Stimulated activated CD8-positive, alpha-beta memory T cell treated with anti-CD3 and anti-CD28 coated beads, Interleukin-4, amount 100 ng/mL, for 4 hours (primary cell): Measurements from ENCODE around the gene DEAF1.
"Not testable (repeated sequence)": the region's sequence is repeated elsewhere in the genome, so short reads cannot be mapped to it uniquely, and the experiment has no call there.

Experiments
- DNase-seq, 2 donors: peaks; one replicate each; pipeline ENCODE4 v3.0.0-alpha.2; 2020; ENCODE audit warnings: low read depth in 2 of 2, low spot score in 1 of 2

The DEAF1 gene

DNA sequence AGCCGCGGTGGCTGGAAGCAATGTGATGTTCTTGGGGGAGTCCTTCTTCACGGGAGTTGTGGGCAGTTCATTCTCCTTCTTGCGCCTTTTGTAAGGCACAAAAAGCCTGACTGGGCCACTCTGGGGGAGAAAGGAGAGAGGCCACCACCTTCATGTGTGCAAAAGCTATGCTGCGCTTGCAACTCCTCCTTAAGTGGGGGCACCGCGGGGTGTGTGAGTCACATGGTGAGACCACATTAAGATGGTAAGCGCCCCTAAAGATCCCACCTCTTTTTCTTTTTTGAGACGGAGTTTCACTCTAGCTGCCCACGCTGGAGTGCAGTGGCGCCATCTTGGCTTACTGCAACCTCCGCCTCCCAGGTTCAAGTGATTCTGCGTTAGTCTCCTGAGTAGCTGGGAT, 14.1 kb downstream of the DEAF1 start:
- no peak for DNase-seq

GRCh38 chr11:680476-680875, 14.5 kb downstream of the DEAF1 start:
- no peak for DNase-seq

GRCh38 chr11:679271-680207, 15.5 kb downstream of the DEAF1 start:
- no peak for DNase-seq

- no peak for DNase-seq
These were observed 16.7 kb downstream of the DEAF1 start for GRCh38 chr11:678297-678696.

- no peak for DNase-seq
These were observed 20.6 kb downstream of the DEAF1 start for GRCh38 chr11:674406-674805.

- no peak for DNase-seq
These were observed 21.2 kb downstream of the DEAF1 start for GRCh38 chr11:673866-674265.

- DNase-seq: no peak
These were observed 29.2 kb downstream of the DEAF1 start for GRCh38 chr11:665704-666281.

GRCh38 chr11:665062-665703, 29.8 kb downstream of the DEAF1 start:
- no peak for DNase-seq

DNA sequence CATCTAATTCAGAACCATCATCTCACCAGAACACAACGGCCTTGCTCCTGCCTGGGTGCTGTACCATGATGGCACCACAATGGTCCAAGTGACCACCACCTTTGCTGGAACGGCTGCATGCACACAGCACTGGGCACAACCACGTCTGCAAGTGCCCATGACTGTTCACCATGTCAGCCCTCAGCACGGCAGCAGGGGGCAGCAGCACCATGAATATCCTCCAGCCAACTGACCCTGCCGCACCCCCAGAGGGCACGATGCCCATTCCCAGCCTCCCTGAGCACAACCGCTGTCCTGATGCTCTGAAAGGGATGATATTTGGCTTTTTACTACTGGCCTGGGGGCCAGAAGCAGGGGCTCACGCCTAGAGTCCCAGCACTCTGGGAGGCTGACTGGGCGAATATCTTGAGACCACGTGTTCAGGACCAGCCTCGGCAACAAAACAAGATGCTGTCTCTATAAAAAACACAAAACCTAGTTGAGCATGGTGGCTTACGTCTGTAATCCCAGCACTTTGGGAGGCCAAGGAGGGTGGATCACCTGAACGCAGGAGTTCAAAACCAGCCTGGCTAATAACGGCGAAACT, 32.2 kb downstream of the DEAF1 start:
- no peak for DNase-seq

DNA sequence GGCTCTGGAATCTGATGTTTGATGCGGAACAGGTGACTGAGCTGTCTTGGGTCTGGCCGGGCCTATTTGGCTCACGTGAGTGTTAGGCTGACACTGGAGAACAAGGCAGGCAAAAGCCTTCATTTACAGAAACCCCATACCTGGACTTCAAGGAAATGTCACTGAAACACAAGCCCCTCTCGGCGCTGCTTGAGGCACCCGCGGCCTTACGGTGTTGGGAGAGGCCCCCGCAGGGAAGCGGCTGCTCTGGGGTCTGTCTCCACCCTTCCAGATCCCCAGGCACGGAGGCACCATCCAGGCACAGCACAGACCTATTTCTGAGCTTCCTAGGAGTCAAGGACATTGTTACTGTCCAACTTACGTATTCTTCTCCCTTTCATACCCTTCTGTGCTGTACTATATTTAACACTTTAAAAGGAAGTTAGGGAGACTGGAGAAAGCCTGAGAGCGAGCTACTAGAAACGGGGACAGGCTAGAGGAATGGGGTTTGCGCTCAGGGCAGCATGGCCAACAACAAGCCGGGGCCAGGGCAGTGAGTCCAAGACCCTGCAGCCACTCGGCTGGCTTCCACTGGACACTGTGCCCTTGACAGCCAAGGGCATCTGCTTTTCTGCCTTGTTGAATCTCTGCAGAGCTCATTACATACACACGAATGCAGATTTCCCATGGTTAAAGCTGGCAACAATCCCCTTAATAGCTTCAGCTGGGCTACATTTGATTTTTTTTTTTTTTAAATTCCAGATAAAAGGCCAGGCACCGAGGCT, 34.2 kb downstream of the DEAF1 start:
- no peak for DNase-seq

GRCh38 chr11:660281-660680, 34.7 kb downstream of the DEAF1 start:
- no peak for DNase-seq

DNA sequence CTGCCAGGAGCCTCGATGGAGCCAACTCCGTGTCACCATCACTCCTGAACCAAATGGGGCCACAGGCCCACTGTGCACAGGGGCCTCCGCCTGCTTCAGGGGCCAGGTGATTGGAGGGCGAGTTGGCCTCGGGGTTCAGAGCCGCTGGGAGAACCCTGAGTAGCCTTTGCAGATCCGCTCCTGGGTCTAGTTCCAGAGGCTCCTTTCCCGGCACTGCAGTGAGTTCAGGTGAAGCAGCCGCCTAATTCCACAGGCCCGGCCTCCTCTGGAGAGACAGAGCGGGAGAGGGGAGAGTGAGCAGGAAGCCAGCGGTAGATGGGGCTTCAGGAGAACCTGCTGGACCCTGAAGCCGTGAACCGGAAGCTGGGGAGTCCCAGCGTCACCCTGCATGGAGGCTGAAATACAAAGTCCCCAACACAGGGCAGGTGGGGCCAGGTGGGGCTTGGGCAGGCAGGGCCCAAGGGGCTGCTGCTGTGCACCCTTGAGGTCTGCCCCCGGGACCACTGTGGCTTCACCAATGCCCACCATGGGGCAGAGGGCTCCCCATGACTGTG, 35.4 kb downstream of the DEAF1 start:
- DNase-seq: no peak

DNA sequence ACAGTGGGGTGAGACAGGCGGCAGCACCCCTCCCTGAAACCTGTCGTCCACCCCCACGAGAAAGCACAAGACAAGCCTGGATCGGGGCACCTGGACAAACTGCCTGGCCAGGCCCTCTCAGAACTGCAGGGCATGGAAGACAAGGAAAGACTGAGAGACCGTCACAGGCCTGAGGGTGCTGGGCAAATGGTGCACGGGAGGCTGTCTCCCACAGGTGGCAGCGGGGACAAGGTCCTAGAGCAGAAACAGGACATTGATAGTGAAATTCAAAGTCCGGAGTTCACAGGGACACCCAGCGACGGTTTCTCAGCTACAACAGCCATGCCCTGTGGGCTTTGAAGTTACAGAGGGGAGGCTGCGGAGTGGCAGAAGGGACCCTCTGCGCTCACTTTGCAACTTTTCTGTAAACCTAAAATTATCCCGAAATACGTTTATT, 37.3 kb downstream of the DEAF1 start:
- DNase-seq: no peak

DNA sequence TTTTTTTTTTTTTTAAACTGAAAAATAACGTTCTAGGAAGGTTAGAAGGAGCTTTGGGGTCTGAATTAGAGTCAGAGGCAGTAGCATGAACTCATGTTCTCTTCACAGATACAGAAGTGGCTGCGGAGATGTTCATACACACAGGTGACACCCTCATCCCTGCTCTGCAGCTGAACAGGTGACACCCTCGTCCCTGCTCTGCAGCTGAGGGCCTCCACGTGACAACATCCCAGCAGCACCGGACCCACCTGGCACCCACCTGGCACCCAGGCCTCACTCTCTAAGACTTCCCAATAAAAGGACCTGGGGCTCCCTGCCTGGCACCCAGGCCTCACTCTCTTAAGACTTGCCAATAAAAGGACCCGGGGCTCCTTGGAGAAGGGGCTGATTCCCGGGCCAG, 38.2 kb downstream of the DEAF1 start:
- no peak for DNase-seq

- no peak for DNase-seq
These were observed 38.6 kb downstream of the DEAF1 start for GRCh38 chr11:656426-656825.

DNA sequence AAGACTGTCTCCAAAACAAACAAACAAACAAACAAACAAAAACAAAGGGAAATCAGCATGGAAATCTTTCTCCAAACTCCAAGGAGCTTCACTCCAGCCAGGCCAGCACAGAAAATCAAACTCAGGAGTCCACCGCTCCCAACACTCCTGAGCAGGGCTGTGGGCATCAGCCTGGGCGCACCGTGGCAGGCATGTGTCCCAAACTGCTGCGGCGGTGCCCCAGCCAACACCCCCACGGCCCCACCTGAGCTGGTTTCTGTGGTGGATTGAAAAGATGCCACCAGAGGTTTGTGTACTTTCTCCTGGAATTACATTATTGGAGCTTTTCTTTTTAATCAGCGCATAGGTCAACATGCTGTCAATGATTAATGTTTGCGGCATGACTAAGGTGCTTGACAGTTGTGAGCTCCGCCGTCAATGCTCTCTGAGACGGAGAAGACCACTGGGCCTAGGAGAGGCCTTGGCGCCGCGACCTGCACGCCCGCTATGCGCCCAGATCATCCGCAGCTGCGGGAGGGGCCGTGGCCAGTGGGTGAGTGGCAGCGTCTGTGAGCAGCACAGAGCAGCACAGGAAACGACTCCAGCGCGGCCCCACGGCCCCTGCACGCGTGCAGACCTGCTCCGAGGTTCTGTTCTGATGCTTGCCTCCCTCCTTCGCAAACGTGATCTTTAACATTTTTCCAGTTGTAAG, 39.8 kb downstream of the DEAF1 start:
- DNase-seq: no peak

DNA sequence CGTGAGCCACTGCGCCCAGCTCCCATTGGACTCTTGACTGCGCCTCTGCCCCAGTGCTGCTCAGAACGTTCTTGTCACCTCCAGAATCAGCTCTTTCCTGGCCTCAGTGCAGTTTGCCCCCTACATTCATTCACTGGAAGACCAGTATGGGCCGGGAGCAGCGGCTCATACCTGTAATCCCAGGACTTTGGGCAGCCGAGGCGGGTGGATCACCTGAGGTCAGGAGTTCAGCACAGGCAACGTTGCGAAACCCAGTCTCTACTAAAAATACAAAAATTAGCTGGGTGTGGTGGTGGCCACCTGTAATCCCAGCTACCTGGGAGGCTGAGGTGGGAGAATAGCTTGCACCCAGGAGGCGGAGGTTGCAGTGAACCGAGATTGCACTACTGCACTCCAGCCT, 40.6 kb downstream of the DEAF1 start:
- not testable (repeated sequence) for DNase-seq

DNA sequence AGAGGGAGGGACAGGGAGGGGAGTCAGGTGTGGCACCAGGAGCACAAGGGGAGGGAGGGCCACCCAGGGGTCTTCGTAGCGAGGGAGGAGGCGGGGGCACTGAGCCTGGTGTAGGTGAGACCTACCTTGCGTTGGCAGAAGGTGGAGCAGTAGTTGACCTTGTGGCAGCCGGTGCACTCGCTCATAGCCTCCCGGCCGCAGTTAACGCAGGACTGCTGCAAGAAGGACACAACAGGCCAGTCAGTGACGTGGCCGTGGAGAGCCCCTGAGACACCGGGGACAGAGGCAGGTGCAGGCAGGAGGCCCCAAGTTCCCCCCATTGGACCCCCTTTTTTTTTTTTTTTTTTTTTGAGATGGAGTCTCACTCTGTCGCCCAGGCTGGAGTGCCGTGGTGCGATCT, 41.2 kb downstream of the DEAF1 start:
- no peak for DNase-seq

- DNase-seq: not testable (repeated sequence)
These were observed 41.9 kb downstream of the DEAF1 start for GRCh38 chr11:653136-653535.

DNA sequence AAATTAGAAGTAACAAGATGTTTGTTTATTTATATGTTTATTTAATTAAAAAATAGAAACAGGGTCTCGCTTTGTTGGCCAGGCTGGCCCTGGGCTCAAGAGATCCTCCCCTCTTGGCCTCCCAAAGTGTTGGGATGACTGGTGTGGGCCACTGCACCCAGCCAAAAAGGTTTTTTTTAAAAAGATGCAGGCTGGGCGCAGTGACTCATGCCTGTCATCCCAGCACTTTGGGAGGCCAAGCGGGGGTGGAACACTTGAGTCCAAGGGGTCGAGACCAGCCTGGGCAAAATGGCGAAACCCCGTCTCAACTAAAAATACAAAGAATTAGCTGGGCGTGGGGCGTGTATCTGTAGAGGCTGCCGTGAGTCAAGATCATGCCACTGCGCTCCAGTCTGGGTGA, 44.5 kb downstream of the DEAF1 start:
- DNase-seq: no peak
